CD4-positive, alpha-beta T cell treated with Interleukin-6 at 100 ng/mL for 8 hours (primary cell): Measurements from ENCODE around the gene IGLL5.

ENCODE experiments used
- DNase-seq: peaks from one replicate; pipeline ENCODE4 v3.0.0-alpha.2; 2020; ENCODE audit warnings: mixed read lengths, low spot score

The IGLL5 gene

DNA sequence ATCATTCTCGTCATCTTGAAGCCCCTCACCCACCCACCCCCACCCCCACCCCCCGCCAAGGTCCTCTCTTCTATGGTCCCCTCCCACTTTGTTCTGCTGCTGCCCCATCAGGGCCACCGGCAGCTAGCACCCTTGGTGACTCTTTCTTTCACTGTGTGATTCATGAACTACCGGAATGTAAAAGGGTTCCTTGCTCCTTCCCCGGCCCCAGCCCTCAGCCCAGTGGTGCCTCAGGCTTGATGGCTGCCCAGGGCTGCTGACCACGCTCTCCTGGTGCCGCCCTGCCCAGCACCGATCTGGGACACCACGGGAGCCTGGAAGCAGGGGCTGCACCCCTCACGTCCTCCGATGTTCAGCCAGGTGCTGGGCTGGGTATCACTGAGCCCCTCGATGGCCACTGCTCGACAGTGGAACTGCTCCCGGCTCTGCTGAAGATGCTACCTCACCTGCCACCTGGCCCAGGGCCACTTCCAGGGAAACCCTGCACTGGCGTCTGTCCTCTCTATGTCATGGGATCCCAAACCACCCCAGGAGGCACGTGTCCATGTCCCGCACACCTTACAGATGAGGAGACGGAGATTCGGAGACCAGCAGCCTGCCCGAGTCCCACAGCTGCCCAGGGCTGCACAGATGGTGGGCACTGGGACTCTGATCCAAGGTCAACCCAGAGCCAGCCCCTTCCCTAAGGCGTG lies 39.7 kb downstream of the IGLL5 start:
- no peak for DNase-seq

DNA sequence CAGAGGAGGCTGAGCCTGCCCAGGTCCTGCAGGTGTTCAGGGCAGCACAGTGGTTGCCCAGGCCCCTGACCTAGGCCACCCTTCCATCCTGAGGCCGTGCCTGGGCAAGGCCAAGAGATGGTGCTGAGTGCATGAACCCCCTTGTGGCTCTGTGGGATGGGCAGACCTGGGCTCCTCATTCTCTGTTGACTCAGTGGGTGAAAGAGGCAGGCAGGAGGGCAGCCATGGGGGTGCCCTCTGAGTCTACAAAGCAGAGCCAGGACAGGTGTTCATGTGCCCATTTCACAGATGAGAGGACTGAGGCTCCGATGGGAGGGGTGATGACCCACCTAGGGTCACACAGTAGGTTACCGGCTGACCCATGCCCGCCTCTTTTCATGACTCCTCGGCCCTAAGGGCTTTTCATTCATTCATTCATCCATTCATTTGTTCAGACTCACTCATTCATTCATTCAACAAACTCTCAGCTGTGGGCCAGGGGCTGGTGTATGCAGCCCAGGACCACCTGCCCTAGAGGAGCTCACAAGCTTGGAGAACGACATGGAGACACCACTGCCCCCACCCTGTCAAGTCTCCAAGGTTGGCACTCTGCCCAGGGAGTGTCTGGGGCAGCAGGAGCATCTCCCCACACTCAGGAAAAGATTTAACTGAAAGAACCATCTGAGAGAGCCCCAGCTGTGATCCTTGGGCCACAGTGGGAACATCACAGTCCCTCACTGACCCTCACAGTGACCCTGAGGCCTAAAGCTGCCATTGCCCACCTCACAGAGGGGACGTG lies 40.5 kb downstream of the IGLL5 start:
- no peak for DNase-seq

DNA sequence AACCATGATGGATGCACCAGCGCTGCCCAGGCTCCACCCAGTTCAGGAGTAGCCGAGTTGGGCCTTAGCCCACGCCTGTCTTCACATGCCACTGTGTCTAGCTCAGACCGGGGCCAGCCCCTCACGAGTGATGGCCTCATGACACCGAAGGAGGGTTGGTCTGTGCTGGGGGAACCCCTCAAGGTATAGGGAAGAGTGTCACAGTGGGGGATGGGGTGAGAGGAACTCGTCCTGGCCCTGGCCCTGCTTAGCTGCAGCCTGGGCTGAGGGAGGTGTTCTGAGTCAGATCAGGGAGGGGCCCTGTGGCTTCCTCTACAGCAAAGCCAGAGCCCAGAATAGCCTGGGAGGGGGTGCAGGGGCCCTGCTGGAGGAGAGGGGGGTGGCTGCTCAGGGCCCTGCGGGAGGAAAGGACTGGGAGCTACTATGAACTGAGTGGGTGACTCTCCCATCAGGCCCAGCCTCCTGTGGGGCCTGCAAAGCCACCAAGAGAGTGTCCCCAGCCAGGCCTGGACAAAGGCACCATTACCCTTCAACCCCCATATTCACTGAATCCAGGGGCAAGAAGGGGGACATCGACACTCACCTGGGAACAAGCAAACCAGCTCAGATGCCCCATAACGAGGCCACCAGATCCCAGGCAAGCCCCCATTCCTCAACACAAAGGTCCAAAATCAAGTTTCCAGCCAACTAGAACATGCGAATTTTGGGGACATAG lies 41.2 kb downstream of the IGLL5 start:
- peak; percentile 51 for DNase-seq

DNA sequence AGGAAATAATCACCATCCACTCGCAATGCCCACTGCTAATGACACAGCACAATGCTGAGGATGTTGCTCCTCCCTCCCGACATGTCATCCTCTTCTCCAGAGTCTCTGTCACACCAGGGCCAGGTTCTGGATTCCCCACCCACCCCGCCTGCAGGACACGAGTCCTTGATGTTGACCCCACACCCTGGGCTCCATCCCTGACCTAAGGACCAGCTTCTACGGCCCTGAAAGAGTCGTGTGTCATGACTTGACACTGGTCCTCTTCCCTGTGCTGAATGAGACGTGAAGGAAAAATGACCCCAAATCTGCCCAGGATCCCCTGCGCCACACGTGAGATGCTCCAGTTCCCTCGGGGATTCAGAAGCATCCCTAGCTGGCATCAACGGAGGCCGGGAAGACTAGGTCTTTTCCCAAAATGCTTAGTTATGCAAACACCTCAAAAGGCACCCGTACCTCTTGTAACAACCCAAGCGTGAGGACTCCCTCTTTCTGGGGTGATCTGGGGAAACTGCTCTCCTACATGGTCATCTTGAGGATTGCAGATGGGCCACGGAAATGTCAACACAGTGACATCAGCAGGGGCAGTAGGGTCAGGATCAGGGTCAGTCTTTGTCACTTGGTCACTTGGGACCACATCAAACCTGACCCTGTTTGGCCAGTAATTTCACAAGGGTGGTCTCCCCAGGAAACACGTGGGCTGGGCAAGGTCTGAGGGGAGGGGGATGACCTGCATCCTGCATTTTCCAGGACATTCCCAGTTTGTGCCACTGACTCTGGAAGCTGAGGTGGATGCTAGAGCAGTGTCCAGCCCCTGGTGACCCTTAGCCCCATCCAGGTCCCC lies 42.0 kb downstream of the IGLL5 start:
- DNase-seq = no peak

DNA sequence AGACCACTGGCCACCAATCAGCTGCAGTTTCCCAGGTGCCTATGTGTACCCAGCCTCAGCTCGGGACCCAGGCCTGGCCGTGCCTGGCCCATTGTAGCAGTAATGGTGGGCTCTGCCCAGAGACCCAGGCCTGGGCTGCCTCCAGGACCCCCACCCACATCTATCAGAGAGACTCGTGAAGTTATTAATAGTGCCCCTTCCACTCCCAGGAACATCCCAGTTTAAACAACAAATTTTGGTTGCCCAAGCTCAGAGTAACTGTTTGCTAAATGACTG lies 42.5 kb downstream of the IGLL5 start:
- DNase-seq = no peak

DNA sequence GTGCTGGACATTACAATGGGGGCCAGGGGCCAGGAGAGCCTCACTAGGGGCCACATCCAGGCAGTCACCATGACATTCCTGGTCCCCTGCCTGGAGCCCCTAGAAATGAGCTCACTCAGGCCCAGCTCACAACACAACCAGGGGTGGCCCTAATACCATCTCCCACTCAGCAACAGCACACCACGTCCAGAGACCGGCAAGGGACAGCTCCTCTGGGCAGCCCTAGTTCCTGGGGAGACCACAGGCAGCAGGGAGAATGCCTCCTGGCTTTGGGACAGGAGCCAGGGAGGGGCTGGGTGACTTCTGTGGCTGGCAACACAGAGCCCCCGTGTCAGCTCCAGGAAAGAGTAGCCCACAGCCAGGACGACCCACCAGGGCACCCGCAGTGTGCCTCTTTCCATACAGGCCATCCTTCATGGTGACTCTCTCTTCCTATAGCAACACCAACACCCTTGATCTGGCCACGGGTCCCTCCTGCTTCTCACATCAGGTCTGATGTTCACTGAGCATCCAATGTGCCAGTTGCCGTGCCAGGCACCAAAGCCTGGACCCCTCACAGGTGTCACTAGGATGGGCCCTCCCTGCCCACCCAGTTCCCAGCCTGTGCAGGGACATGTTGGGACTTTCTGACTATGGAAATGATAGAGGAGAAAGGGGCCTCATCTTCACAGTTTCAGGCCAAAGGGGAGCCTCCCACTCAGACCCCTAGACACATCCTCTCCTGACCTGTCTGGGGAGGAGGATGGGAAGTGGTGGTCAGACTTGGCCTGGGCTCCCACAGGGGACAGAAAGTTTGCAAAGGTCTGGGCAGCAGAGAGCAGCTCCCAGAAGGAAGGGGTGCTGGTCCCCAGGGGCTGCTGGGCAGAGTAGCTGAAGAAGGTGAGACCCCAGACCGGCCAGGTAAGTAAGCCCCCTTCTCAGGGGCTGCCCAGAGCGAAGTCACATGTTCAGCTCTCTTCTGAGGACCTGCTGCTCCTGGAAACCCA lies 43.2 kb downstream of the IGLL5 start:
- no peak for DNase-seq

DNA sequence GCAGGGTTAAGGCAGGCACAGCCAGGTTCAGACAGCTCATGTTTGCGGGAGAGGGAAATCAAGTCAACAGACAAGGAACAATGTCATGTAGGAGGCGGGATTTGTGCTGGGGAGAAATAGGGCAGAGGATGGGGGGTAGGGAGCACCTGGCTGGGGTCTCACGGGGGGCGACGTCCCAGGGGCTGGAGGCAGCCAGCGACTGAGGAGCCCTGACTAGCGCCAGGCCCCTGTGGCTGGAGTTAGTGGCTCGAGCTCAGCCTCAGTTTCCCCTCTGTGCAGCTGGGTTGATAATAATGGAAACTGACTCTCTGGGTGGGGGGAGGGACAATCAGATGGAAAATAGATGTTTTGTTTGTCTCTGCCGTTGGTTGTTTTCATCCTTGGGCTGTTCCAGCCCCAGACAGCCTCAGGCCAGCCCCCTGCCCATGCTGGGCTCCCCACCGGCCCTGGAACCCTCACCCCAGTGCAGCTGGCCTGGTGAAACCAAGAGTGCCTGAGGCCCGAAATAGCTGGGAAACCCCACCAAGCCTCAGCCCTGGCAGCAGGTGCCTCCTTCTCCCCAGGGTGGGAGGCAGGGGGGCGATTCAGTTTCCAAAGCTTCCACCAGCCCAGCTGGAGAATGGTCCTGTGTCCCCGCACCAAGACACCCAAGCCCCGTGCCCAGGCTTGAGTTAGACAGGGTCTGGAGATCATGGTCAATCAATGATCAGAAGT lies 44.1 kb downstream of the IGLL5 start:
- DNase-seq = no peak

DNA sequence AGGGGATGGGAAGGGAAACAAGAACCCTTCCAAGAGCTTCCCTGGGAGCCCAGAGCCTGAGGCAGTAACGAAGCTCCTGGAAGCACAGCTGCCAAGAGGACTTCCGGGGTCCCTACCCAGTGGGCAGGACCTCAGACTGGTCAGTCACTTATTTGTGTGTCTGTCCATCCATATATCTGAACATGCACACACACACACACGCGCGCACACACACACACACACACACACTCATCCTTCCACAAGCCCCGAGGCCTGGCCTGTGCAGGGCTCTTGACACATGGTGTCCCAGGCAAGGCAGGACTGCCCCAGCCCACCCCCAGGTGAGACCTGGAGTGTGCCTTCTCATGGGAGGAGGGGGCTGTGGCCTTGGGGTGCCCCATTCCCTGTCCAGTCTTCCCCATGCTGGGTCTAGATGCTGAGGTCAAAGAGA lies 44.9 kb downstream of the IGLL5 start:
- no peak for DNase-seq

DNA sequence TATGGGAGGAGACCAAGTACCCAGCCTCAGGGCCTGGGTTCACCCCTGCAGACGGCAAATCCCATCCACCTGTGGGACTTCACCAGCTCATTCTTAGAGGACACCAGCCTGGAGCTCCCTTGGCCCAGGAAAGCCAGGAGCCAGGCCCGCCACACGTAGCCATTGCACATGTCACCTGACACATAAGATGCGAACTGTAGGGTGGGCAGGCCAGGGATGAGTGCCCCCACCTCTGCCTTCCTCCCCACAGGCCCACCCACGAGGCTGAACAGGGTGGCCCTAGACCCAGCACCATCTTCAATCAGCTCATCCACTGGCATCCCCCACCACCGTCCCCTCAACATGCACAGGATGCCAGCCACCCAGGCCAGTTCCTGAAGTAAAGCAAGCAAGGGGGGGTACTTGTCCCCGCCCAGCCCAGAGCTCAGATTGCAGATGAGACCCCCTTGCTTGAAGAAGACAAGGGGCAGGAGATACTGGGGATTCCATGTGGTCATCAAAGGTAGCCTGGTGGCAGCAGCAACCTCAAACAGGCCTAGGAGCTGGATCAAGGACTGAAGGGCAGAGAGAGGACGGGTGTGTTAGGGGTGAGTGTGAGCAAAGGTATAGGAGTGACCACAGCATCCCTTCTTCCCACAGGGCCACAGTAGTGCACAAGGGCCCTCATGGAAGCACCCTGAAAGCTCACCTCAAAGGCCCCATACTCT lies 45.6 kb downstream of the IGLL5 start:
- DNase-seq = no peak

DNA sequence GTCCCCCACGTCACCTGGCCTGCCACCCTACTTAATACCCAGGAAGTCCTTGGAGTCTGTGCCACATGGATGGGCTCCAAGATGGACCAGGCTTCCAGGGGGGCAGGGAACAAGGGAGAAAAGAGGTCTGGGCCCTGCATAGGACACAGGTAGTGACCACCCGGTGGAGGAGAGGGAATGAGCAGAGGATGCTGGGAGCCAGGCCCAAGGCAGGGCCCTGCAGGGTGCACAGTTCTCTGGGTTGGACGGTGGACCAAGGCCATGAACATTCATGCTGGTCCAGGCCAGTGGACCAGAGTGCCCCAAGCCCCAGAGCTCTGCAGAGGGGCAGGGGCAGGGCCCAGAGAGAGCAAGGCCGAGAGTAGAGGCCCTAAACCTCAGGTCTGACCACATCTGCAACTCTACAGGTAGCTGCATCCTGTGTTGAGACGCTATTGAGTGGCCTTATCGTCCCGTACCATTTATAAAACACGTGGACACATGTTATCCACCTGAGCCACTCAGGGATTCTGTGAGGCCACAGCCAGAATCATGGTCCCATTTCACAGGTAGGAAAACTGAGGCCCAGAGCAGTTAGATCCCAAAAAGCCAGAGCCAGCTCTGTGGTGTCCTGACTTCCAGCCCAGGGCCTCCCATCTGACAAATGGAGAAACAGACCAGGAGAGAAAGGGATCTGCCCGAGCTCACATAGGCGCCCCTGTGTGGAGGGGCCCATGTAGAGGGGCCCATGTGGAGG lies 46.4 kb downstream of the IGLL5 start:
- DNase-seq = no peak

DNA sequence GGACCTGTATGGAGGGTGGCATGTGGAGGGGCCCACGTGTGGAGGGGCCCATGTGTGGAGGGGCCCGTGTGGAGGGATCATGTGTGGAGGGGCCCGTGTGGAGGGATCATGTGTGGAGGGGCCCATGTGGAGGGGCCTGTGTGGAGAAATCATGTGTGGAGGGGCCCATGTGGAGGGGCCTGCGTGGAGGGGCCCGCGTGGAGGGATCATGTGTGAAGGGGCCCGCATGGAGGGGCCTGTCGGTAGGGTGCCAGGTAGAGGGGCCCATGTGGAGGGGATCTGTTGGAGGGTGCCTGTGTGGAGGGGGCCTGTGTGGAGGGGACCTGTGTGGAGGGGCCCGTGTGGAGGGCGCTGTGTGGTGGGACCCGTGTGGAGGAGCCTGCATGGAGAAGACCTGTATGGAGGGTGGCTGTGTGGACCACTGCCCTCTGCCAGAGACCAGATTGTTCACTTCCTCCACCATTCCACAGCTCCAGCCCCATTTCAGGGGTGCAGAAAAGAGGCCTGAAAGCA lies 47.0 kb downstream of the IGLL5 start:
- no peak for DNase-seq

DNA sequence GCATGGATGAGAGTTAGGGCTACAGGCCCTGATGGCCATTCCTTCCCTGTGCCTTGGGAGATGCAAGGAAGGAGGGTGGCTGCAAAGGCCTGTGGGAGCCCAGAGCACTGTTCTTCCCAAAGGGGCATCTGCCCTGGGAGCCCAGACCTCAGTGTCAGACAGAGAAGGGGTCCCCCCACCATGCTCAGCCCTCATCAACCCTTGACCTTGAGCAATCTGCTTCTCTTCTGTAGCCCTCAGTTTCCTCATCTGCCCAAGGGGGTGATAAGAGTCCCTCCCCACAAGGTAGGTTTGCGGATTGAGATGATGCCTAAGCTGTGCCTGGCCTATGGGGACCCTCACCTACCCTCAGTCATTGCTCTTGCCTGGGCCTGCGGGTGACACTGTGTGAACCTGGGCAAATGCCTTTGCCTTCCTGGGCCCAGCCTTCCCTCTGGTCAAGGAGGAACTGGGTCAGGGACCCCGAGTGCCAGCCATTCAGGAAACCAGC lies 47.5 kb downstream of the IGLL5 start:
- no peak for DNase-seq

DNA sequence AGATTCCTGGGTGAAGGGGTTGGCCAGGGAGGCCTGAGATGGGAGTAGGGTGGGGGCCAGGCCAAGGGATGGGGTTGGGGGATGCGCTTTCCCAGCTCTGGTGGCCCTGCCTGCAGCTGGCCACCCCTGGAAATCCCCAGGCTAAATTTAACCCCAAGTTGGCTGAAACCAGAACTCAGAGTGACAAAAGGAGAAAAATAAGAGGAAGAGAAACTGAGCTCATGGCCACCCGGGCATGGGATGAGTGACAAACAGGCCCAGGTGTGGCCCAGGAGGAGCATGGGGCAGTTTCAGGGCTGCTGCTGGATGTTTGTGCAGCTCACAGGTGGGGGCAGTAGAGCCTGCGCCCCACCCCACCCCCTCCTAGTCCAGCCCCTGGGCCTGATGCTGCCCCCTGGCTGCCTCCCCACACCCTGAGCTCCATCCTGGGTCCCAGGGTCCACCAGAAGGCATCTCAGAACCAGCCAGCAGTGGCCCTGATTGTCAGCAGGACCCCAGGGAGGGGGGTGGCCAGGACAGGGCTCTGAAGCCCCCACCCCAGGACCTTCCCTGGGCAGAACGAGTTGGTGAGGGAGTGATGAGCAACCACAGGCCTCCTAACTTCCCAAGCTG lies 48.0 kb downstream of the IGLL5 start:
- DNase-seq = no peak

DNA sequence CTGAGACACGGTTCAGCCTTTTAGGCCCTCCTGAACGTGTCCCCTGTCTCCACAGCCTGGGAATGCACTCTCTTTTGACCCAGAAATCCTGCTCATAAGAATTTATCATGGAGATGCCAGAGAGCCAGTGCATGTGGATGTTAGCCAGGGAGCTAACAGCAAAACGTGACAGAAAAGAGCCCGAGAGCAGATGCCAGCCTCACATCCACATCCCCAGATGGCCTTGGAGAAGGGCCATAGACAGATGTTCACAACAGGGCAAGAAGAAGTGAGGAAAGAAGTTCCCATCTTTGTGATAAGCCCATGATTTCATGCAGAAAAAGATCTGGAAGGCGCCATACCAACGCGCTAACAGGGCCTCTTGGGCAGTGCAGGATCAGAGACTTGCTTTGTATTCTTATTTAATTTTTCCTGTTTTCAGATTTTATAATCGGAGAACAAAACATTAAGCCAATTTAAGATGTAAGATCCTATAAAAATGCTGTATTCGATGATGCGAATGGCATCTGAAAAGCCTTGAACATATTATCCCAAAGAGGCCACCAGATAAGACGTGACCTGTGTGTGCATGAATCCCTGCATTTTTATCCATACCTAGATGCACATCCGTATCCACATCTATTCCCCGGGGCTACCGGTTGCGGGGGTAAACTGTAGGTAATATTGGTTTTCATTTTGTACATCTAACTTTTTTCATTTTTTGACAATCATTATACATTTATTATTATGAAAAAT lies 48.7 kb downstream of the IGLL5 start:
- no peak for DNase-seq

DNA sequence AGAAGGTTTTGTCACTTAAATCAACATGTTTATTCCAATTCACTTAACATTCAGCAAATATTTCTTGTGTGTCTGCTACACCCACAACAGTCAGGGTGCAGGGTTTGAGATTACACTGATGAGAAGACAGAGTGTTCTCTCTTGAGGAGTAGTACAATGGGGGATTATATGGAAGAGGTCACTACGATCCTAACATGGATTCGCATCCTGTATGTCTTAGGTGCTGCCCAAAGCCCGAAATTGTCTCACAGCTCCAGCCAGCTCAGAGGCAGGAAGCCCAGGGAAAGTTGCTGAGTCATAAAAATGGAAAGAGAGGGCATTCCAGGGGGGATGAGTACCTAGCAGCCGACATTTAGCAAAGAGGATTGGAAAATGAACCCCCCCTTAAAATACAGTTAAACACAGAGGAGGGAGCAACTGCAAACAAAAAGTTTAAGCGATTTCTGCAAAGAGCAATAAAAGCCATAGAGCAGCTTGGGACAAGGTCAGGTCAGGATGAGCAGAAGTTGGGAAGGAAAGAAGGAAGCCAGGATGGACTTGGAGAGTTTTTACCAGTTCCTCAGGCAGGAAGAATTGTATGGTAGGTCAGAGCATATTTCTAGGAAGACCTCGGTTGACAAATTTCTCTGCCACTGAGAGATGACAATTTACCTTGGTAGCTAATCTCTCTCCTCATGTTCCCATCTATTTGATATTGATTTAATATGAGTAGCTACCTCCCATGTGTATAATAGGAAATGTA lies 49.5 kb downstream of the IGLL5 start:
- DNase-seq = no peak

DNA sequence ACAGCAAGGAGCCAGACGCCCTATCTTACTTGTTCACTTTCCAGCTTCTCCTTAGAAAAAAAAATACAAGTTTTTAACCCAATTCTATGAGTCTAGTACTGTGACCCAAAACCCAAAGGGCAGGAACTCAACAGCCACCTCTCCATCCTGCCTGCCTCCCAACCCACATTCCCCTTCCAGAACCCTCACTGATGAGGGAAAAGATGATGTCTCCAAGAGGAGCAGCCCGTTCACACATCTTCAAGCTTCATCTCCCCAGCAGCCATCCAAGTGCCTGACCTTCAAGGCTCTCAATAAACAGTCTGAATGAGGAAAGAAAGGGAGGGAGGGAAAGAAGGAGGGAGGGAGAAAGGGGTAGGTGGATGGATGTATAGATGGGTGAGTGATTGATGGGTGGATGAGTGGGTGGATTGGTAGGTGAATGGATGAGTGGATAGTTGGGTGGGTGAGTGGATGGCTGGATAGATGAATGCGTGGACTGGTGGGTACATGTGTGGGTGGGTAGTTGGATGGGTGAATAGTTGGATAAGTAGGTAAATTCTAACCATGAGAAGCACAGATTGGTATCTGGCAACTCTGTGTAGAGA lies 50.4 kb downstream of the IGLL5 start:
- DNase-seq = no peak
